ENCODE measurements around the gene POLD1. TPM values are rescaled to one million over a fixed set of nuclear protein-coding genes. Genes with fewer than 3 reads are reported as not detected.

The POLD1 gene
- polyA plus RNA-seq, 5 donors: 23.6 to 37.1 (median 29.6) TPM

DNA sequence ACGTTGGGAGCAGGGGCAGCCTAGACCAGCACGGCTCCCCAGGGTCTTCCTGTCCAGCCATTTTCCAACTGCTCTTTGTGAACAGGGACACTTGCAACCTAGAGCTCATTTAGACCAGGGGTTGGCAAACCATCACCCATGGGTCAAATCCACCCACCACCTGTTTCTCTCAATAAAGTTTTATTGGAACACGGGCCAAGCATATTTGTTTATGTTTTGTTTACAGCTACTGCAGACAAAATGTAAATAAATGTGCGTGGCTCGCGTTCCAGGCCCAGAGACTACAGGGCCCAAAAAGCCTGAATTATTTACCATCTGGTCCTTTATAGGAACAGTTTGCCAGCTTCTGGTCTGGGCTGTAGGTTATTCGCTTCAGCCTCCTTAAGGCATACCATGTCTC, 78.8 kb downstream of the POLD1 start:
- no peak for DNase-seq

- no peak for DNase-seq
These were observed 80.2 kb downstream of the POLD1 start for GRCh38 chr19:50464348-50464747.

DNA sequence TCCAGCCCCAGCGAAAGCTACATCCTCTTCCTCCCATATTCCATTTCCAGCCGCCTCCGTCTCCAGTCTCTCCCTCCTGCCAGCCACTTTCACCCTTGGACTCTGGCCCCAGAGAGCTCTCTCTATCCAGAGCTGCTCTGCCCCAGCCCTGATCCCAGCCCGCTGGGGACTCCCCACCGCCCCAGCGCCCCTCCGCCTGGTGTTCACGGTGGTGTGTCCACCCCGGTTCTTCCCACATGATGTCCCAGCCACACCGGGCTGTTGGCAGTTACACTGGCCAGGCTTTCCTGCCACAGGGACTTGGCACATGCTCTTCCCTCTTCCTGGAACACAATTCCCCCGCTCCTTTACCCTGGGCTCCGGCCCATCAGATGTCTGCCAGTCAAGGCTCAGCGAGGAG, 80.9 kb downstream of the POLD1 start:
- DNase-seq: no peak

- no peak for DNase-seq
These were observed 82.0 kb downstream of the POLD1 start for GRCh38 chr19:50465986-50466705.

DNA sequence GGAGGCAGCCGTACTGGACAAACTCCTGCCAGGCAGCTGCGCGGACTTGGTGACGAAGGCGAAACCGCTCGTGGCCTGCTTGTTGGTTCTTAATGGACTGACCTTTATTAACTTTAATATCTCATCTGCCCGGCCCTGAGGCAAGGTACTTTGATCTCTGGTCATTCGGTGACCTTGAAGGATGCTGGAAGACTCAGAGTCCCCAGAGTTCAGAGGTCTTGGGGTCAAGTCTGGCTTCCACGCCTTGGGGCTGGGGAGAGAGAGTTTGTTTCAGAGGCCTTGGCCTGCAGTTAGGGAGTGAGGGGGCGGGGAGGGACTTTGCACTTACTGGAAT, 82.5 kb downstream of the POLD1 start:
- no peak for DNase-seq

- no peak for DNase-seq
These were observed 83.4 kb downstream of the POLD1 start for GRCh38 chr19:50467566-50467965.

Other genes starting within 250 kb of the POLD1 start
- gene IZUMO2, start 221.1 kb upstream of the POLD1 start, polyA plus RNA-seq (ENCODE audit: insufficient read depth in 1 of 5, insufficient read length in 5 of 5, low replicate concordance in 1 of 5): 1 to 10 TPM in 3 of 5 donors, under 1 TPM in 2; 0.87 to 1.5 (median 1.2) TPM
- 10 to 100 TPM; 30.6 to 77.6 (median 45.7) TPM for gene MYH14, start 180.7 kb upstream of the POLD1 start, polyA plus RNA-seq (ENCODE audit: insufficient read depth in 1 of 5, insufficient read length in 5 of 5, low replicate concordance in 1 of 5)
- 10 to 100 TPM; 17.8 to 30.3 (median 25.2) TPM for gene KCNC3, start 55.0 kb upstream of the POLD1 start, polyA plus RNA-seq (ENCODE audit: insufficient read depth in 1 of 5, insufficient read length in 5 of 5, low replicate concordance in 1 of 5)
- gene NAPSA, start 18.7 kb upstream of the POLD1 start, polyA plus RNA-seq (ENCODE audit: insufficient read depth in 1 of 5, insufficient read length in 5 of 5, low replicate concordance in 1 of 5): 10 to 100 TPM; 21.8 to 46.6 (median 36.0) TPM
- gene NR1H2, start 7.9 kb upstream of the POLD1 start, polyA plus RNA-seq (ENCODE audit: insufficient read depth in 1 of 5, insufficient read length in 5 of 5, low replicate concordance in 1 of 5): 10 to 100 TPM; 24.1 to 45.1 (median 30.3) TPM
- under 1 TPM; 0.19 to 0.56 (median 0.43) TPM for gene SPIB, start 34.6 kb downstream of the POLD1 start, polyA plus RNA-seq (ENCODE audit: insufficient read depth in 1 of 5, insufficient read length in 5 of 5, low replicate concordance in 1 of 5)
- gene MYBPC2, start 48.5 kb downstream of the POLD1 start, polyA plus RNA-seq (ENCODE audit: insufficient read depth in 1 of 5, insufficient read length in 5 of 5, low replicate concordance in 1 of 5): 1 to 10 TPM in 1 of 5 donors, under 1 TPM in 4; 0.08 to 2.9 (median 0.36) TPM
- gene EMC10, start 92.2 kb downstream of the POLD1 start, polyA plus RNA-seq (ENCODE audit: insufficient read depth in 1 of 5, insufficient read length in 5 of 5, low replicate concordance in 1 of 5): 100 to 1,000 TPM in 1 of 5 donors, 10 to 100 TPM in 4; 64.4 to 124 (median 87.2) TPM
- 1 to 10 TPM; 3.4 to 5.3 (median 4.6) TPM for gene GARIN5A, start 92.5 kb downstream of the POLD1 start, polyA plus RNA-seq (ENCODE audit: insufficient read depth in 1 of 5, insufficient read length in 5 of 5, low replicate concordance in 1 of 5)
- 10 to 100 TPM; 12.2 to 35.2 (median 19.5) TPM for gene JOSD2, start 126.8 kb downstream of the POLD1 start, polyA plus RNA-seq (ENCODE audit: insufficient read depth in 1 of 5, insufficient read length in 5 of 5, low replicate concordance in 1 of 5)
- 1 to 10 TPM in 3 of 5 donors, under 1 TPM in 2; 0.60 to 2.2 (median 1.7) TPM for gene ASPDH, start 129.6 kb downstream of the POLD1 start, polyA plus RNA-seq (ENCODE audit: insufficient read depth in 1 of 5, insufficient read length in 5 of 5, low replicate concordance in 1 of 5)
- 10 to 100 TPM in 3 of 5 donors, 1 to 10 TPM in 2; 7.8 to 20.8 (median 10.9) TPM for gene LRRC4B, start 184.1 kb downstream of the POLD1 start, polyA plus RNA-seq (ENCODE audit: insufficient read depth in 1 of 5, insufficient read length in 5 of 5, low replicate concordance in 1 of 5)

Measured in right lung (tissue), 5 donors.